IPS-20b (cell line): ENCODE measurements around the gene HPCA.

ENCODE experiments used
- H3K27ac ChIP-seq: one replicate; pipeline ENCODE4 v1.5.1; 2013; ENCODE audit warnings: low read length
- H3K27me3 ChIP-seq: 2 replicates; pipeline ENCODE4 v1.6.1; 2013; ENCODE audit warnings: mild to moderate bottlenecking, low read length, inconsistent platforms; ENCODE audit not compliant: insufficient read depth
- H3K36me3 ChIP-seq: 2 replicates; pipeline ENCODE4 v1.6.1; 2013; ENCODE audit warnings: low read depth, mild to moderate bottlenecking, inconsistent platforms, low read length, moderate library complexity; ENCODE audit not compliant: insufficient read depth
- H3K4me1 ChIP-seq: 2 replicates; pipeline ENCODE4 v1.6.1; 2013; ENCODE audit warnings: mild to moderate bottlenecking, control low read depth, inconsistent platforms, low read length, moderate library complexity; ENCODE audit not compliant: insufficient read depth
- H3K4me3 ChIP-seq: 2 replicates; pipeline ENCODE4 v1.5.1; 2013; ENCODE audit warnings: mild to moderate bottlenecking, low read length, inconsistent platforms
- H3K9ac ChIP-seq: 2 replicates; pipeline ENCODE4 v1.6.1; 2013; ENCODE audit warnings: low read depth, mild to moderate bottlenecking, inconsistent platforms, low read length, moderate library complexity
- H3K9me3 ChIP-seq: 2 replicates; pipeline ENCODE4 v1.6.1; 2013; ENCODE audit warnings: mild to moderate bottlenecking, low read depth, low read length, inconsistent platforms; ENCODE audit not compliant: insufficient read depth

Gene HPCA

GRCh38 chr1:32884726-32885125, 1.6 kb upstream of the HPCA start:
- H3K27me3 ChIP-seq: peaks cover 63% of the 10 kb centered on the region

GRCh38 chr1:32885676-32886003, 651 bp upstream of the HPCA start:
- no peak overlapping the region for H3K4me3 ChIP-seq

More at GRCh38 chr1:32884726-32885125, 1.6 kb upstream of the HPCA start:
- Histone ChIP-seq H3K9me3 (no peaks in the 10 kb centered on the region), H3K4me1 (no peaks in the 10 kb centered on the region), H3K4me3 (no peak overlapping the region), H3K9ac (no peak overlapping the region), H3K36me3 (no peaks in the 10 kb centered on the region), H3K27ac (no peak overlapping the region)

DNA sequence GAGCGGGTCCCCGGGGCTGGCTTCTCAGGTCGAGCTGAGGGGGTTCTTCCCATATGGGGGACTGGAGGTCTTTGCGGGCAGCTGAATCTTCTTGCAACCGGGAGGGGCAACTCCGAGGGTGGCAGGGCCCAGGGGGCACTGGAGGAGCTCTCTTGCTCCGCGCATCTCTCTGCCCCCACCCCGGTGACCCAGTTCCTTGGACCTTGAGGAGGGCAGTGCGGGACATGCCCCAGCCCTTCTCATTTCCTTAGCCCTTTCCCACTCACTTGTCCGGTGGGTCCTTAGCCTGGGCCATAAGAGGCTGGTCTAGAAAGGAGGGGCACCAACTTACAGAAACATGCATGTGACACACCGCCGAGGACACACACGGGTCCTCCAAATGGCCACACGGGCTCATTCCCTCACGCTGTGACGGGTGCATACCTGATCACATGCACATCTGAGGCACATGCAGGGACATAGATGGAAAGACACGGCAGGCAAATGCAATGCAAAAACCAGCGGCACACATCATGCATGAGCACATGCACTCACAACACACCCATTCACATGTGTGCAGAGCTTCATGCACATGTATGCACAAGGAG, 630 bp downstream of the HPCA start:
- Histone ChIP-seq H3K9me3 (no peaks in the 10 kb centered on the region), H3K27me3 (peaks cover 85% of the 10 kb centered on the region), H3K36me3 (no peaks in the 10 kb centered on the region), H3K4me3 (no peak overlapping the region), H3K9ac (no peak overlapping the region), H3K4me1 (no peaks in the 10 kb centered on the region), H3K27ac (no peak overlapping the region)

More at GRCh38 chr1:32885676-32886003, 651 bp upstream of the HPCA start:
- H3K27ac ChIP-seq: no peak overlapping the region
- no peaks in the 10 kb centered on the region for H3K4me1 ChIP-seq
- H3K9ac ChIP-seq: no peak overlapping the region
- H3K9me3 ChIP-seq: no peaks in the 10 kb centered on the region
- peaks cover 73% of the 10 kb centered on the region for H3K27me3 ChIP-seq
- no peaks in the 10 kb centered on the region for H3K36me3 ChIP-seq

- H3K27me3 ChIP-seq: peaks cover 92% of the 10 kb centered on the region
- H3K9me3 ChIP-seq: no peaks in the 10 kb centered on the region
- no peak overlapping the region for H3K4me3 ChIP-seq
- H3K4me1 ChIP-seq: no peaks in the 10 kb centered on the region
- no peak overlapping the region for H3K27ac ChIP-seq
- H3K9ac ChIP-seq: no peak overlapping the region
- no peaks in the 10 kb centered on the region for H3K36me3 ChIP-seq
Observed at GRCh38 chr1:32887623-32888022, 1.3 kb downstream of the HPCA start.

- H3K4me1 ChIP-seq: no peaks in the 10 kb centered on the region
- no peak overlapping the region for H3K4me3 ChIP-seq
- no peaks in the 10 kb centered on the region for H3K9me3 ChIP-seq
- H3K36me3 ChIP-seq: no peaks in the 10 kb centered on the region
- H3K27me3 ChIP-seq: peaks cover 94% of the 10 kb centered on the region
- no peak overlapping the region for H3K27ac ChIP-seq
- no peak overlapping the region for H3K9ac ChIP-seq
Observed at GRCh38 chr1:32888134-32888533, 1.8 kb downstream of the HPCA start.

DNA sequence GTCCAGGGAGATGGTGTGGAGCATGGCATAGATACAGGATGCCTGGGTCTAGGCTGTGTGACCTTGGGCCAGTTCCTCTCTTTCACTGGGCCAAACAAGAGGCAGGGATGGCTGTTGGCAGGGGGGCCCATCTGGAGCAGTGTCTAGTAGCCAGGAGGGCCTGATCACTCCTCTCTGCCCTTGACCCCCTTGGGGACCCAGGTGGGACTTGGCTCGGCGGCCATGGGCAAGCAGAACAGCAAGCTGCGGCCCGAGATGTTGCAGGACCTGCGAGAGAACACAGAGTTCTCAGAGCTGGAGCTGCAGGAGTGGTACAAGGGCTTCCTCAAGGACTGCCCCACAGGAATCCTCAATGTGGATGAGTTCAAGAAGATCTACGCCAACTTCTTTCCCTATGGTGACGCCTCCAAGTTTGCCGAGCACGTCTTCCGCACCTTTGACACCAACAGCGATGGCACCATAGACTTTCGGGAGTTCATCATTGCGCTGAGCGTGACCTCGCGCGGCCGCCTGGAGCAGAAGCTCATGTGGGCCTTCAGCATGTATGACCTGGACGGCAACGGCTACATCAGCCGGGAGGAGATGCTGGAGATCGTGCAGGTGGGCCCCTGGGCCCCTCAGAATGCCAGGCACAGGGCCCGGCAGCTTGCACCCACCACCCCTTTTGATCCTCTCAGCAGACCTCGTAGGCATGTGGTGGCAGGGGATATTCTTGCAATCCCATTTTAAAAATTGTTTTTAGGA, 2.6 kb downstream of the HPCA start:
- Histone ChIP-seq H3K27me3 (peaks cover 87% of the 10 kb centered on the region), H3K9me3 (no peaks in the 10 kb centered on the region), H3K36me3 (no peaks in the 10 kb centered on the region), H3K9ac (no peak overlapping the region), H3K27ac (no peak overlapping the region), H3K4me1 (no peaks in the 10 kb centered on the region), H3K4me3 (no peak overlapping the region)

- Histone ChIP-seq H3K9ac (no peak overlapping the region), H3K36me3 (no peaks in the 10 kb centered on the region), H3K4me1 (peaks cover 2% of the 10 kb centered on the region; the same call in 1 of the 2 replicates), H3K27me3 (peaks cover 77% of the 10 kb centered on the region), H3K27ac (no peak overlapping the region), H3K9me3 (no peaks in the 10 kb centered on the region), H3K4me3 (no peak overlapping the region)
Observed at GRCh38 chr1:32889731-32890278, 3.5 kb downstream of the HPCA start.

GRCh38 chr1:32890516-32891240, 4.4 kb downstream of the HPCA start:
- H3K4me1 ChIP-seq: peaks cover 2% of the 10 kb centered on the region; the same call in 1 of the 2 replicates
- no peaks in the 10 kb centered on the region for H3K36me3 ChIP-seq
- H3K27me3 ChIP-seq: peaks cover 68% of the 10 kb centered on the region
- H3K9me3 ChIP-seq: no peaks in the 10 kb centered on the region
- H3K4me3 ChIP-seq: no peak overlapping the region
- no peak overlapping the region for H3K27ac ChIP-seq
- no peak overlapping the region for H3K9ac ChIP-seq

- Histone ChIP-seq H3K4me1 (peaks cover 2% of the 10 kb centered on the region; the same call in 1 of the 2 replicates), H3K27me3 (peaks cover 63% of the 10 kb centered on the region)
Observed at GRCh38 chr1:32891241-32891570, 4.9 kb downstream of the HPCA start.

GRCh38 chr1:32891630-32892029, 5.3 kb downstream of the HPCA start:
- Histone ChIP-seq H3K36me3 (no peaks in the 10 kb centered on the region), H3K27ac (no peak overlapping the region), H3K4me3 (no peak overlapping the region), H3K4me1 (peaks cover 2% of the 10 kb centered on the region; the same call in 1 of the 2 replicates), H3K9me3 (no peaks in the 10 kb centered on the region), H3K27me3 (peaks cover 65% of the 10 kb centered on the region), H3K9ac (no peak overlapping the region)

More at GRCh38 chr1:32891241-32891570, 4.9 kb downstream of the HPCA start:
- H3K36me3 ChIP-seq: no peaks in the 10 kb centered on the region
- H3K27ac ChIP-seq: no peak overlapping the region
- no peak overlapping the region for H3K9ac ChIP-seq
- no peaks in the 10 kb centered on the region for H3K9me3 ChIP-seq
- no peak overlapping the region for H3K4me3 ChIP-seq

- Histone ChIP-seq H3K9me3 (no peaks in the 10 kb centered on the region), H3K27ac (no peak overlapping the region), H3K27me3 (peaks cover 59% of the 10 kb centered on the region), H3K4me3 (peak overlapping the region; percentile 76), H3K4me1 (peaks cover 2% of the 10 kb centered on the region; the same call in 1 of the 2 replicates), H3K36me3 (no peaks in the 10 kb centered on the region), H3K9ac (peak overlapping the region; percentile 54; the same call in 1 of the 2 replicates)
Observed at GRCh38 chr1:32892368-32893197, 6.3 kb downstream of the HPCA start.
